BLaER1 (cell line): ENCODE measurements around the gene RPS17.
"Not testable (repeated sequence)": the region's sequence is repeated elsewhere in the genome, so short reads cannot be mapped to it uniquely, and the experiment has no call there.

Source experiments
- H3K27ac ChIP-seq: shearing (Covaris generic); formaldehyde crosslinking; 2 replicates; pipeline ENCODE4 v1.8.1; 2022
- H3K27me3 ChIP-seq: shearing (Covaris generic); formaldehyde crosslinking; 2 replicates; pipeline ENCODE4 v1.8.1; 2022
- H3K36me3 ChIP-seq: shearing (Covaris generic); formaldehyde crosslinking; 2 replicates; pipeline ENCODE4 v1.8.1; 2022
- H3K4me1 ChIP-seq: shearing (Covaris generic); formaldehyde crosslinking; 2 replicates; pipeline ENCODE4 v1.8.1; 2022
- H3K4me2 ChIP-seq: shearing (Covaris generic); formaldehyde crosslinking; 2 replicates; pipeline ENCODE4 v1.8.1; 2022
- H3K4me3 ChIP-seq: shearing (Covaris generic); formaldehyde crosslinking; 2 replicates; pipeline ENCODE4 v1.8.1; 2022
- H3K9ac ChIP-seq: shearing (Covaris generic); formaldehyde crosslinking; 2 replicates; pipeline ENCODE4 v1.8.1; 2022
- H3K9me3 ChIP-seq: shearing (Covaris generic); formaldehyde crosslinking; 2 replicates; pipeline ENCODE4 v1.8.1; 2022
- H4K20me1 ChIP-seq: shearing (Covaris generic); formaldehyde crosslinking; 2 replicates; pipeline ENCODE4 v1.8.1; 2022
- Cebpa-rat ChIP-seq: shearing (Covaris generic); IDR thresholded peaks from 2 replicates; pipeline ENCODE4 v1.8.1; 2022

Gene RPS17

DNA sequence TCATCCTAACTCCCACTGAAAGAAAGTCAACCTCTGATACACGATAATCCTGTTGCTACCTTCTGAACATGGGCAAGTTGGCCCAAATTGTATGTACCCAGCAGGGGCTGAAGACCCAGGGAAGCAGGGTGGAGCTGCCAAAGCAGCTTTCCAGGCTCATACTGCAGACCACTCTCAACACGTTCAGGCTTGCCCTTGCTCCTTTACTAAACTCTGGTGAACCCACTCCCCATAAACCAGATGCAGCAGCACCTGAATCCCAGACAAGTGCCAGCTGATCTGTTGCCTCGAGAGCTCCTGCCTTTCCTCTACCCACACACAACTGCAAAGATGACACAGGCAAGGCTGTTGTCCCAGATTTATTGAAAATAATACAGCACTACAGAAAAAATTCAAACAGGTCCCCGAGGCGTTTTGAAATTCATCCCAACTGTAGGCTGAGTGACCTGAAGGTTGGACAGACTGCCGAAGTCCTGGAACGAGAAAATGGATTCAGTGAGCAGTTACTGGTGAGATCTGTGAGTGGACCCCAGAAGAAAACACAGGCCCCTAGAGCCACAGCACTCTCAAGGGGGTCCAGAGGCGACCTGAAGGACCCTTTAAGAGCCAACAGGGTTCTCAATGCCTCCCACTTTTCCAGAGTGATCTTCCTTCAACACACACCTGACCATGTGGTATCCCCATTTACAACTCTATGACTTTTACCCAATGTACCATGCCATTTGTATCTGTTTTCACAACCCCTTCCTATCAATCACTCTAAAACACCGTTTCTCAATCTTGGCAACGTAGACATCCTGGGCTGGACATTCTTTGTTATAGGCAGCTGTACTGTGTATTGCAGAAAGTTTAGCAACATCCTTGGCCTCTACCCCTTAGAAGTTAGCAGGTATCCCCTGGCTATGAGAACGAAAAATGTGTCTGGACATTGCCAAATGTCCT, 3.6 kb downstream of the RPS17 start:
- H3K36me3 ChIP-seq: peaks cover 70% of the 10 kb centered on the region
- peak overlapping the region; percentile 30; the same call in 1 of the 2 replicates for H3K27ac ChIP-seq
- H3K4me3 ChIP-seq: no peak overlapping the region
- peaks cover 84% of the 10 kb centered on the region for H4K20me1 ChIP-seq
- peak overlapping the region; percentile 83 for H3K4me2 ChIP-seq
- TF ChIP-seq Cebpa-rat: no peak
- H3K9me3 ChIP-seq: no peaks in the 10 kb centered on the region
- H3K9ac ChIP-seq: peak overlapping the region; percentile 100; the same call in 1 of the 2 replicates
- H3K27me3 ChIP-seq: no peaks in the 10 kb centered on the region
- peaks cover 45% of the 10 kb centered on the region for H3K4me1 ChIP-seq

- Histone ChIP-seq H3K4me1 (peaks cover 47% of the 10 kb centered on the region), H3K27me3 (no peaks in the 10 kb centered on the region), H3K9ac (peak overlapping the region; percentile 38; the same call in 1 of the 2 replicates), H3K36me3 (peaks cover 70% of the 10 kb centered on the region), H3K9me3 (no peaks in the 10 kb centered on the region), H3K4me3 (no peak overlapping the region), H3K4me2 (peak overlapping the region; percentile 83), H3K27ac (no peak overlapping the region), H4K20me1 (peaks cover 85% of the 10 kb centered on the region)
- TF ChIP-seq Cebpa-rat: no peak
These were observed 4.5 kb downstream of the RPS17 start for GRCh38 chr15:82535566-82536408.

DNA sequence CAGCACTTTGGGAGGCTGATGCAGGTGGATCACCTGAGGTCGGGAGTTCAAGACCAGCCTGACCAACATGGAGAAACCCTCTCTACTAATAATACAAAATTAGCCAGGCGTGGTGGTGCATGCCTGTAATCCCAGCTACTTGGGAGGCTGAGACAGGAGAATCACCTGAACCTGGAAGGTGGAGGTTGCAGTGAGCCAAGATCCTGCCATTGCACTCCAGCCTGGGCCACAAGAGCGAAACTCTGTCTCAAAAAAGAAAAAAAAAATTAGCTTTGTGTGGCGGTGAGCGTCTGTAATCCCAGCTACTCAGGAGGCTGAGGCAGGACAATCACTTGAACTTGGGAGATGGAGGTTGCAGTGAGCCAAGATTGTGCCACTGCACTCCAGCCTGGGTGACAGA, 5.1 kb downstream of the RPS17 start:
- not testable (repeated sequence) for H3K9me3 ChIP-seq, H3K27ac ChIP-seq, H3K4me3 ChIP-seq, H3K9ac ChIP-seq, H3K4me2 ChIP-seq, H3K27me3 ChIP-seq
- peaks cover 50% of the 10 kb centered on the region for H3K4me1 ChIP-seq
- H3K36me3 ChIP-seq: peaks cover 70% of the 10 kb centered on the region
- H4K20me1 ChIP-seq: peaks cover 85% of the 10 kb centered on the region

GRCh38 chr15:82534457-82534861, 5.8 kb downstream of the RPS17 start:
- H4K20me1 ChIP-seq: peaks cover 78% of the 10 kb centered on the region
- not testable (repeated sequence) for H3K4me2 ChIP-seq

GRCh38 chr15:82533801-82534200, 6.5 kb downstream of the RPS17 start:
- Histone ChIP-seq H3K4me2 (no peak overlapping the region), H3K27me3 (no peaks in the 10 kb centered on the region), H3K4me1 (peaks cover 48% of the 10 kb centered on the region), H4K20me1 (peaks cover 71% of the 10 kb centered on the region), H3K27ac (no peak overlapping the region), H3K9ac (no peak overlapping the region), H3K36me3 (peaks cover 69% of the 10 kb centered on the region), H3K9me3 (no peaks in the 10 kb centered on the region), H3K4me3 (no peak overlapping the region)
- no peak for TF ChIP-seq Cebpa-rat

More at GRCh38 chr15:82534457-82534861, 5.8 kb downstream of the RPS17 start:
- Histone ChIP-seq H3K36me3 (peaks cover 70% of the 10 kb centered on the region), H3K4me1 (peaks cover 50% of the 10 kb centered on the region)
- not testable (repeated sequence) for H3K4me3 ChIP-seq, H3K9ac ChIP-seq, H3K9me3 ChIP-seq, H3K27me3 ChIP-seq, H3K27ac ChIP-seq

GRCh38 chr15:82532991-82533481, 7.2 kb downstream of the RPS17 start:
- H3K9ac ChIP-seq: no peak overlapping the region
- no peak for TF ChIP-seq Cebpa-rat
- peaks cover 40% of the 10 kb centered on the region for H3K4me1 ChIP-seq
- H3K9me3 ChIP-seq: no peaks in the 10 kb centered on the region
- no peak overlapping the region for H3K27ac ChIP-seq
- H3K36me3 ChIP-seq: peaks cover 61% of the 10 kb centered on the region
- H3K4me2 ChIP-seq: no peak overlapping the region
- H3K27me3 ChIP-seq: no peaks in the 10 kb centered on the region
- no peak overlapping the region for H3K4me3 ChIP-seq
- H4K20me1 ChIP-seq: peaks cover 64% of the 10 kb centered on the region

DNA sequence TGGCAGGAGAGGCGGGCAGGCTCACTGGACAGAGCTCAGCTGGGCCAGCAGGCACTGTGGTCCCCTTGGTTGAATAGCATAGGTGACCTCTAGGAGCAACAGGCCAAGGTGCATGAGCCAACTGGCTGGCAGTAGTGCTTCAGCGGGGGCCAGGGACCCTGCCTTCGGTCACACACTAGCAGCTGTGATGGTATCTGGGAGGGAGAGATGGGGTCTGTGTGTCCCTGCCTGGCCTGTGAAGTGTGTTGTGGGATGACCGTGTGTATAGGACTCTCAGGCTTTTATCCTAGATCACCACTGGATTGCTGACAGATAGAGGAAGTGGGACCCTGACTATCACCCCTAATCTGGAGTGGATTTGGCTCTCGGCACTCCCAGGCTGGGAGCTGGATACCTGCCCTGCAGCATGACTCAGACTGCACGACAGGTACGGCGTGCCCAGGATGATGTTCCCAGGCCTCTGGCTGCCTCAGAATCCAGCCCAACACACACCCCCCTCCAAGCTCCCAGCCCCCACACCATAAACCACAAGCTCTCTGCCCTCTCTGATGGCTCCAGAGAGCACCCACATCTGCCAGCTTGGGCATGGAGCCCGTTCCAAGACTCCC, 7.8 kb downstream of the RPS17 start:
- peaks cover 58% of the 10 kb centered on the region for H4K20me1 ChIP-seq
- no peaks in the 10 kb centered on the region for H3K9me3 ChIP-seq
- H3K36me3 ChIP-seq: peaks cover 55% of the 10 kb centered on the region
- no peak overlapping the region for H3K4me3 ChIP-seq
- TF ChIP-seq Cebpa-rat: no peak
- H3K9ac ChIP-seq: no peak overlapping the region
- H3K4me2 ChIP-seq: no peak overlapping the region
- peaks cover 35% of the 10 kb centered on the region for H3K4me1 ChIP-seq
- H3K27ac ChIP-seq: no peak overlapping the region
- no peaks in the 10 kb centered on the region for H3K27me3 ChIP-seq

GRCh38 chr15:82531496-82532382, 8.5 kb downstream of the RPS17 start:
- Histone ChIP-seq H3K9ac (no peak overlapping the region), H3K27me3 (no peaks in the 10 kb centered on the region), H4K20me1 (peaks cover 51% of the 10 kb centered on the region), H3K36me3 (peaks cover 48% of the 10 kb centered on the region), H3K4me1 (peaks cover 27% of the 10 kb centered on the region), H3K9me3 (no peaks in the 10 kb centered on the region), H3K4me2 (peak overlapping the region; percentile 60), H3K27ac (no peak overlapping the region), H3K4me3 (no peak overlapping the region)
- no peak for TF ChIP-seq Cebpa-rat
